Stimulated activated CD4-positive, alpha-beta T cell treated with anti-CD3 and anti-CD28 coated beads, Interleukin-1b, Interleukin-23, amount 100 ng/mL, for 48 hours (primary cell): ENCODE measurements around the gene NIPA2.

Experiments
- DNase-seq: peaks from one replicate; pipeline ENCODE4 v3.0.0-alpha.2; 2020

NIPA2 gene

DNA sequence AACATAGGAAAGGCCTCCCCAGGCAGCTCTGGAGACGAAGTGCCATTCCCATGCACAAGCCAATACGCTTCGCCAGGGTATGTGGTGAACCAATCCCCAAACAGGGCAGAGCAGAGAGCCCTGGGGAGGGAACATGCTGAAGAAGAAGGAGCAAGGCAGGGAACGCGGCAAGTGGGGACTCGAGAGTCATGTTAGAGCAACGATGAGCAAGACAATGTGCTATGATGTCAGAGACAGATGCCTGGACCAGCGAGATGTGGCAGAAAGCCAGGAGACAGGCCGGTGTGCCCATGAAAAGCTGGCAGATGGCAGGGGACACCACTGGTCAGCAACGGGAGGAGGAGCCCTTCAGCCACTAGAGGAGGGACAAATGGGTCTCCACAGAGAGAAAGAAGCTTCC lies 39.6 kb downstream of the NIPA2 start:
- DNase-seq = no peak

GRCh38 chr15:22880068-22880980 lies 41.9 kb downstream of the NIPA2 start:
- DNase-seq = no peak

DNA sequence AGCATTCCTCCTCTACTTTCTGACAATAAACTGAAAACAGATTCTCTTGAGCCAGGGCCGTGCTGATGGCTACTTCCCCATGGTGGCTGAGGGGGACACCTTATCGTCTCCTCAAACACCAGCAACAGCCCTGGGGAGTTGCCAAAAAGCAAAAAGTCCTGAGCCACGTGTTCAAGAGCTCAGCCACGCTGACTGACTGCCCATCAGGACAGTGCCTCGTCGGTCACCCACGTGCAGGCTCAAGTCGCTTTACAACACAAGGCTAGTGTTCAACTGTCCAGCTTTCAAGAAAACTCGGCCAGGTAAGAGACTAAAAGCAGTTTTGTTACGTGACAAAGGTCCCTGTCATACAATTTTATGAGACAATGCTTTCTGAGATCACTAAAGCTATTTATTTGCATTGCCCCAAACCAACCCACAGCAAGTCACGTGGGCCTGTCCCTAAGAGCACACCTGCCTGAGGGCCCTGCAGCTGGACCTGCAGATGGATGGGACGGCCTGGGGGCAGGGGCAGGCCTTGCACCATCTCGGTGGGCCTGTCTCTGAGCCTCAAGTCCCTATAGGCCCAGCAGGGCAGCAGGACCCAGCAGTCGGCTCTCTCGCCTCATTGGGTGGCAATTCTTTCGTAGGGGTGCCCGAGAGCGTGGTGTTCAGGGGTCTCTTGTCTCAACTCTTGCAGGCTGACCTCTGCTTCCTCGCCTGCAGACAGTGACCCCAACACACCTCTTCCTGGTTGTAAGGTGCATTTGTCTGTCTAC lies 42.7 kb downstream of the NIPA2 start:
- DNase-seq = no peak

DNA sequence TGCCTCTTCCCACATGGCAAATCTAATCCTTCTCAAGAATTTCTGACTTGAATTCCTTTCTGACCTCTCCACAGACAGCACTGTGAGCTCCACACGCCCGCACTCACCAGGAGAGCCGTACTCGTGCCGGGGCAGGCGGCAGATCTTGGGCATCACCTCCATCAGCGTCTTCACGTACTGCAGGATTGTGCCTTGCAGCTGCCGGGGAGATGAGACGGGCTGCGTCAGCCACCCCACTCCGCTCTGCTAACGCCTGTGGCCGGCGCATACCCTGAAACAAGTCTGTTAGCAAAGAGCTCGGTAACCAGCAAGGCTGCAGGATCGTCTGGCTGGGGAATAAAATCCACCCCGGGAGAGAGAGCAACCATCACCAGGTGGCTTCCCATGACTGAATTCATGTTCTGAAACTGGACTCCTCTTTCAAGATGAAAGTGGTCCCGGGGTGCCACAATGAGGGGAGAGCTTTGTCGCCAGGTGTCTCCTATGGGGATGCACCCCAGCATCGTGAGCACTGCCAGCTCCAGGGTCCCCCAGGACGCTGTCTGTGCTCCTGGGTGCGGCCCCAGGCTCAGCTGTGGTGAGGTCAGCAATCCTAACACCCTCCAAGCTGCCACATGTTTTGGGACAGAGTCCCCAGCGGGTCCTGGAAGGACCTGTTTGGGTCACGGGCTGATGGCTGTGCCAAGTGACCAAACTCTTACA lies 43.4 kb downstream of the NIPA2 start:
- DNase-seq = no peak

GRCh38 chr15:22883196-22883595 lies 44.7 kb downstream of the NIPA2 start:
- DNase-seq = no peak

GRCh38 chr15:22884344-22884743 lies 45.9 kb downstream of the NIPA2 start:
- no peak for DNase-seq

GRCh38 chr15:22885120-22885519 lies 46.7 kb downstream of the NIPA2 start:
- no peak for DNase-seq

DNA sequence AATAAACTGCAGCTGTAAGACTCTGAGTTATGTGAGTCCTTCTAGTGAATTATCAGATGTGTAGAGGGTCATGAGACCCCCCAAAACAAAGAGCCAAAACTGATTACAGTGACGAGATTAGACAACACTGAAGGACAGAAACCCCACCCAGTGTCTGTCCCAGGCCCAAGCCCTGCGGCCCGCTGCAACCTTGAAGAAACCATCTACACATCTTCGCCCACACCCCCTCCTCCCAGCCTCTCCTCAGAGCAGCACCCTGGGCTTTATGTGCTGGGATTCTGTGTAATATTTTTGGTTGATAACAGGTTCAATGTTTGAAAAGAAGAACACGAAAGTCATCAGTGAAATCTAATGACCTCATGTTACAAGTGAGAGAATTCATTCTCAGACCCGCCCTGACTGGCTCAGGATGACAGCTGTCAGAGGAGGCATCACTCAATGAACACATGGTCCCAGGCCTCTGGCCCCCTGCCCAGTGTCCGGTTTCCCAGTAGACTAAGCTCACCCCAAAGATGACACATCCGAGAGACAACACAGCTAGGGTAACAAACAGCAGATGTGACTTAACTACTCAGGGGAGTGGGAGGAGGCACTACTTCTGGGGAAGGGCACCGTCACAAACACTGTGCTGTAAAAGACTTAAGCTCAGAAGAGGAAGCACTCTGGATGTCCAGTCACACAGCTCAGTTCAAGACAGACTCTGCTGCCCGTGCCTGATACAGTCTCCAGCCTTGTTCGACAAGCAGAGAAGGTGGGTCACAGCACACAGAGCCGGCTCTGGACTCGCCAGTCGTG lies 48.9 kb downstream of the NIPA2 start:
- DNase-seq = no peak

GRCh38 chr15:22888120-22888859 lies 49.8 kb downstream of the NIPA2 start:
- DNase-seq = no peak

GRCh38 chr15:22889146-22889818 lies 50.8 kb downstream of the NIPA2 start:
- DNase-seq = no peak

- no peak for DNase-seq
Measured at GRCh38 chr15:22890296-22890695, 51.8 kb downstream of the NIPA2 start.

GRCh38 chr15:22891426-22892210 lies 53.2 kb downstream of the NIPA2 start:
- DNase-seq = no peak

- no peak for DNase-seq
Measured at GRCh38 chr15:22892333-22892732, 53.9 kb downstream of the NIPA2 start.

GRCh38 chr15:22893081-22893480 lies 54.6 kb downstream of the NIPA2 start:
- DNase-seq = no peak

DNA sequence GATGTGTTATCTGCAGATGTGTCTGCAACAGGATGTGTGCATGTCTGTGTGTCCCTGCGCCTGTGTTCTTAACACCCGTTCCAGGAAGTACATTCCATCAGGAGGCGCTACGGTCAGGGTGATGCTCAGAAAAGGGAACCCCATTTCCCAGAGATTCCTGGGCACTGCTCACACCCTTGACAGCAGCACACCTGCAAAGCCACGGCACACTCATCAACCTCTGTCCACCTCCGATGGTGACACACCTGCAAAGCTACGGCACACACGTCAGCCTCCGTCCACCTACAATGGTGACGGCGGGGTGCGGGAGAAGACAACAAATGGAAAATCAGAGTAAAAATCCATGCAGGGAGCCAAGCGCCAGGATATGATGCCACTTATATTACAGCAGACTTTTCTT lies 55.4 kb downstream of the NIPA2 start:
- no peak for DNase-seq

DNA sequence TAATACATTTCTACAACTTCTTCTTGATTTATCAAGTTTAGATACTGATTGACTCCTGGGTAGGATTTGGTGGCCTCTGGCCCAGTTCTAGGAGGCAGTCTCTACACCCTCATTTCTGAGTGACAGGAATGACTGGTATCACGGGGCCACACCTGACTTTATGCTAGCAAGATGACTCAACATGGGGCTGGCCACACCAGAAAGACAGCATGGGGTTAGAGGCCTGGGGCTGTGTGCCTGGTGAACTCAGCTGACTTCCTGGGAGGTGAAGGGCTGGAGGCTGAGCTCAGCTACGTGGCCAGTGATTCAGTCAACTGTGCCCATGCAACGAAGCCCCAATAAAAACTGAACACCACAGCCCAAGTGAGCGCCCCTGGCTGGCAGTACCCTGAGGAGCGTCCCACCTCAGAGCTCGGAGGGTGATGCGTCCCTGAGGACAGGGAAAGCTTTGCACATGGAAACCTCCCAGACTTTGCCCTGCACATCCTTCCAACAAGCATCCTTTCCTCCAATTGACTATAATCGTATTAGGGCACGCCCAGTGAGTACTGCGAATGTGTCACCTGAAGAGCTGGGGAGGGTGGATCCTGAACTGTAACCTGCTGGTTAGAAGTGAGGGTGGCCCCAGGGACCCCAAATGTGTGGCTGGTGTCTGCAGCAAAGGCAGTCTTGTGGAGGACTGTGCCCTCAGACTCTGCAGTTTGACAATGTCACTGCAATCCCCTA lies 57.2 kb downstream of the NIPA2 start:
- peak; percentile 63 for DNase-seq

DNA sequence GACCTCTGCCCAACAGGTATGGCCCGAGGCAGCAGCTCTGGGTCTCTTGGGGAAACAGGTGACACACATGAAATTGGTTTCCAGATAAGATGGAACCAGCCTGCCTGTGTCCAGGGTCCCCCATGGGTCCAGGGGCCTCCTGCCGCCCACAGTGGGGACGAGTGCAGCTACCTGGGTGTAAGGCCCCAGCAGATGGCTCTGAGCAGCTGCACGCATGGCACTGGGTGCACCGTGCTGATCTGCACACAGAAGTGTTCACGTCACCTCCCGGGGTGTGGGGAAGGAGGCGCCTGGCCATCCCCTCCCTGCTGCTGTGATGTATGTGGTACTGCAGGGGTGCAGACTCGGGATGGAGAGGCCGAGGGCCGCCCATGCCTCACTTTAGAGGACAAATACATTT lies 63.6 kb downstream of the NIPA2 start:
- no peak for DNase-seq

DNA sequence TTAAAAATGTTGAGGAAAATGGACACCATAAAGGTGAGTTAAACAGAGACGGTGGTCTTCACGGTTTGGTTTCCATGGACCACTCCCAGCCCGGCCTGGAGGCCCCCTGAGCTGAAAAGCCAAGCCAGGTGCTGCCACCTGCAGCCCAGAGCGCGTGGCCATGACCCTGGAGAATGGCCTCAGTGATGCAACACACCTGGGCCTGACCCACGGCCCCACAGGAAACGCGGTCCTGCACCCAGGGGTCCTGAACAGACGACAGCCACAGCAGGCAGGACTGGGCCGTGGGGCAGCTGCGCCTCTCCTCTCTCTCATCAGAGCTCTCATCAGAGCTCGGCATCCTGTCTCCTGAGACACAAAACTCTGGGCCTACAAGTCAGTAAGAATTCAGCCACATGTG lies 64.1 kb downstream of the NIPA2 start:
- DNase-seq = no peak

DNA sequence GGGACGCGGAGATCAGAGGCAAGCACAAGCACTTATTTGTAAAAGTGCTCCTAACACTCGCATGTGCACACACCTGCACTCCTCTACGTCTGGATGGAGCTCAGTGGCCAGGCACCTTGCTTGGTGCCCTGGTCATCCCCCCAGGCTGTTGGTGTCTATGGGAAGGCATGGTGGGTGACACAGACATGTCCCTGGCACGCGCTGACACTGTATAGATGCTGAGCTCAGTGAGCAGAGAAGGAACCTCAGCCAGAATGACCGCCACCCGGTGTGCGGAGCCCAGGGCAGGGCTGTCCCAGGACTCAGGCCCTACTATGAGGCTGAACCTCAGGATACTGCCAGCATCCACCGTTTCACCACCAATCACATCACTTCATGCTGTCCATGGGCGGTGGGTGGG lies 64.5 kb downstream of the NIPA2 start:
- DNase-seq = no peak

DNA sequence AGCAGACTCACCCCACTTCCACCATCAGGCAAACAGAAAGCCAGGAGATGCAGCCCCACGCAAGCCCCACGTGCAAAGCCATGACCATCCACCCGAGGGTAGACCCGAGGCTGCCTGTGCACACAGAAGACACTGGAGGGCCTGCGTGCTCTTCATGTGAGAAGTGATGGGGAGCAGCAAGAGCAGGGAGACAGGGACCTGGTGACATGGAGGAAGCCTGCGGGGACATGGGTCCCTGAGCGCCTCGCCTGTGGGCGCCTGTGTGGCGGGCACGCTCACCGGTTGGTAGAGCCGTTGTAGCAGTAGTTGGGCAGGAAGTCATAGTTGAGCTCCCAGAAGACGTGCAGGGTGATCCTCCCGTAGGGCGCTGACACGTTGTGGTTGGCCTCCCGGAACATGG lies 65.0 kb downstream of the NIPA2 start:
- no peak for DNase-seq
